ENCODE results near the gene TREML2.

TREML2 gene

DNA sequence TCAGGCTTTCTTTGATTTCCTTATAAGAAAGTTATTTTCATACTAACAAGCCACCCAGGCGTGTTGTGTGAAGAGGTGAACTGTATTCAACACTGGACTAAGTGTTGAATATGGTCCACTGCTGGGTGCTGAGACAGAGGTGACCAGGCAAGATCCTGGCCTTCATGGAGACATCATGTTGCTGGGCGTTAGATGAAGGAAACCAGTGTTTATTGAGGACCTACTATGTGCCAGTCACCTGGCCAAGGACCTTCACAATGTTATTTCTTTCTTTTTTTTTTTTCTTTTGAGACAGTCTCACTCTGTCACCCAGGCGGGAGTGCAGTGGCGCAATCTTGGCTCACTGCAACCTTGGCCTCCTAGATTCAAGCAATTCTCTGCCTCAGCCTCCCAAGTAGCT lies 44.9 kb downstream of the TREML2 start:
- Histone ChIP-seq H3K9me3 (ENCODE audit: control insufficient read depth, insufficient read depth, low read length) (no peaks in the 10 kb centered on the region), H3K9ac (ENCODE audit: low read depth, low read length) (no peak overlapping the region), H3K4me1 (ENCODE audit: insufficient read depth, low read length) (no peaks in the 10 kb centered on the region), H3K36me3 (ENCODE audit: insufficient read depth, low read length) (no peaks in the 10 kb centered on the region)

DNA sequence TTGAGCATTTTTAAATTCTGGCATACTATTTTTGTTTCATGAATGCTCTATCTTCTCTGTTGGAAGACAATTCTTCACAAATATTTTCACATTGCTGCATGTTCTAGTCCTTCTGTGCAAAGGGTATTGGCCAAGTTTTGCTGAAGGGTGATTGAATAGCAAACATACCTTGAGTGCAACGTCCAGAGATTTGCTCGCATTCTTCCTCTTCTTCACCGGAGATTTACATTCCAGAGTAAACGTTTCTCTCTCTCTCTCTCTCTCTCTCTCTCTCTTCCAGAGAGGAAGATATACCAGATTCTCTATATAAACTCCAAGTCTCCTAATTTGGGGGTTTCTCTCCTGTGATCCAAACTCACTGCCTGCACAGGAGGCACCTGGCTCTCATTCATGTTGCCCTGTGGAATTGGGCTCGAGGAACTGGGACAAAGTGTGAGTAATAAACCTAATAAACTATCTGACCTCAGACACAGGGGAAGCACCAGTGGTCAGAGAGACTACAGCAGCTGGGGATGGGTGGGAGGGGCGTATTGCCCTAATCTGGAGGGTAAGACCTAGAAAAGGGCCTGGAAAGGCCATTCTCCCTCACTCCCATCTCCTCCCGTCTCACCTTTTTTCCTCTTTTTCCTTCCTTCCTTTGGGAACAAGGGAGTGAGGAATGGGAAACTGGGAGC lies 45.7 kb downstream of the TREML2 start:
- Histone ChIP-seq H3K9me3 (ENCODE audit: control insufficient read depth, insufficient read depth, low read length) (no peaks in the 10 kb centered on the region), H3K4me1 (ENCODE audit: insufficient read depth, low read length) (no peaks in the 10 kb centered on the region), H3K9ac (ENCODE audit: low read depth, low read length) (no peak overlapping the region), H3K36me3 (ENCODE audit: insufficient read depth, low read length) (no peaks in the 10 kb centered on the region)

DNA sequence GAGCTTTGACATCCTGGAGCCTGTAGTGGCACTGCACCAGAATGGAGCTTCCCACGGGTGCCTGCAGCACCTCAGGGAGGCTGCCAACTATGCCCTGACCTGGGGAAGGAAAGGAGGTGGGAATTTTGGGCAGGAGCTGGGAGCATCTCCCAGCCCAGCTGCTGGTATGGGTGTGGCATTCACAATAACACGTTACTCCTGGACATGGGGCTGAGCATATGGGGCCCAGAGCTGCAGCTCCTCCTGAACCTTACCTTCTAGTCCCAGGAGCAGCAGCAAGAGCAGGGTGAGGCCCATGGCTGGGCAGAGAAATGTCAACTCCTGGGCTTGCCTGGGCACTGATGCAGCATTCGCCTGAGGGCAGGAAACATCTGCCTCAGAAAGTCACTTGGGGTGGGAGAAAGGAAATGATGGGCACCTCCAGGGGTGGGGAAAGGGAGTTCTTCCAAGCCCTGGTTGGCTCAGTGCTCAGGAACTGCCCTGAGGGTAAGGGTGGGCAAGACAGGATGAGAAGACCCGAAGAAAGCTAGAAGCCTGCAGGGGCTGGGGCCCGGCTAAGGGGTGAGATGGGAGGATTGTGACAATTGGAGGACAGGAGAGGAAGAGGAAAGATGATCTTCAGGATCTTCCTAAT lies 46.8 kb downstream of the TREML2 start, which contains the start of gene TREML1:
TREML1 (minus strand) TSS at position 356 of the 634 bp plus-strand sequence; CDS start at position 297, 59 bp downstream.
- Histone ChIP-seq H3K9me3 (ENCODE audit: control insufficient read depth, insufficient read depth, low read length) (no peaks in the 10 kb centered on the region), H3K4me1 (ENCODE audit: insufficient read depth, low read length) (no peaks in the 10 kb centered on the region), H3K36me3 (ENCODE audit: insufficient read depth, low read length) (no peaks in the 10 kb centered on the region), H3K9ac (ENCODE audit: low read depth, low read length) (no peak within 1 kb of the TSS)

DNA sequence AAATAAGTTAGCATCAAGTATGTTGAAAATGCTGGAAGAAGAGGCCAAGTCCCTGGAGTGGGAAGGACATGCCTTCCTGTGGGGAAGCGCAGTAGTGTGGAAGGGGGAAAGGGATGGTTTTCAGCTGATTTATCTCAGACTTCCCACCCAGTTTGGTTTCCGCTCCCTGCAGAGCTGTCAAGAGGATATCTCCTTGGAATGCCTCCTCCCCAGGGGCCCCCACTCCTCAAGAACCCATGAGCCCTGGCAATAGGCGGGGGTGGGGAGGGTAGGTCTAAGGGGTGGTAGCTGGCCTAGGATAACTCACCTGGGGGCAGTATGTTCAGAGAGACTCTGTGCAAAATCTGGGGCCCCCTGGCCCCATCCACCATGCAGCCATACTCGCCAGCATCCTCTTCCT lies 47.5 kb downstream of the TREML2 start:
- Histone ChIP-seq H3K9me3 (ENCODE audit: control insufficient read depth, insufficient read depth, low read length) (no peaks in the 10 kb centered on the region), H3K4me1 (ENCODE audit: insufficient read depth, low read length) (no peaks in the 10 kb centered on the region), H3K36me3 (ENCODE audit: insufficient read depth, low read length) (no peaks in the 10 kb centered on the region), H3K9ac (ENCODE audit: low read depth, low read length) (no peak overlapping the region)

DNA sequence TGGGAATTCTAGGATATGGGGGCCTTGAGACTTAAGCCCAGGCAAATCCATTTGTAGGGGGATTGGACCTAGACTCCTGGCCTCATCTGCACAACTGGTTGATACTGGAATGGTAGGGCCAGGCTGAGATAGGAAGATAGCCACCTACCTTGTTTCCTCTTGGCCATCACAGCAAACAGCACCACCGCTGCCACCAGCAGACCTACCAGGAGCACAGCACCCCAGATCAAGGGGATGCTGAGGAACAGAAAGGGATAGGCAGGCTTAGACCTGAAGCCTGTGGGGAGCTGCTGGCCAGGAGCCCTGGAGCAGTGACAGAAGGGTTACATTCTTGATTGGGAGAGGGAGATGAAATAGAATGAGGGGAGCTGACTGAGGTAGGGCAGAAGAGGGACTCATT lies 50.3 kb downstream of the TREML2 start:
- Histone ChIP-seq H3K9ac (ENCODE audit: low read depth, low read length) (no peak overlapping the region), H3K4me1 (ENCODE audit: insufficient read depth, low read length) (no peaks in the 10 kb centered on the region), H3K36me3 (ENCODE audit: insufficient read depth, low read length) (no peaks in the 10 kb centered on the region), H3K9me3 (ENCODE audit: control insufficient read depth, insufficient read depth, low read length) (no peaks in the 10 kb centered on the region)

DNA sequence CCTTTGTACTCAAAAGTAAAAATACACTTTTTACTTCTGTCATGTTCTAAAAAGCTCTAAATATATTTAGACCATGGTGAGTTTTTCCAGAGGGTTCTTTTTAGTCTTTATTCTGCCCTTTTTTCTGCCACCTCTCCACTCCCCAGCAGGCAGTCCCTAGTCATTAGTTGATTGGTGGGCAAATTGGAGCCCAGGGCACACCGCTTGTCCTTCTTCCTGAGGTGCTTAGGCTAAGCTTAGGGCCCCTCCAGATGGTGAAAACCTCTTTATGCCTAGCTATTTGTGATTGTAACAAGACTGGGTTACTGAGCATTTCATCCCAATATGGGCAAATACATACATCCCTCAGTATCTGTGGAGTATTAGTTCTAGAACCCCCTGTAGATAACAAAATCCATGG lies 53.0 kb downstream of the TREML2 start:
- Histone ChIP-seq H3K9ac (ENCODE audit: low read depth, low read length) (no peak overlapping the region), H3K9me3 (ENCODE audit: control insufficient read depth, insufficient read depth, low read length) (no peaks in the 10 kb centered on the region), H3K4me1 (ENCODE audit: insufficient read depth, low read length) (no peaks in the 10 kb centered on the region), H3K36me3 (ENCODE audit: insufficient read depth, low read length) (no peaks in the 10 kb centered on the region)

Measured in ES-I3 (cell line).